ENCODE results near the gene HSD17B7.
"Not testable (repeated sequence)": the region's sequence is repeated elsewhere in the genome, so short reads cannot be mapped to it uniquely, and the experiment has no call there.

DNA sequence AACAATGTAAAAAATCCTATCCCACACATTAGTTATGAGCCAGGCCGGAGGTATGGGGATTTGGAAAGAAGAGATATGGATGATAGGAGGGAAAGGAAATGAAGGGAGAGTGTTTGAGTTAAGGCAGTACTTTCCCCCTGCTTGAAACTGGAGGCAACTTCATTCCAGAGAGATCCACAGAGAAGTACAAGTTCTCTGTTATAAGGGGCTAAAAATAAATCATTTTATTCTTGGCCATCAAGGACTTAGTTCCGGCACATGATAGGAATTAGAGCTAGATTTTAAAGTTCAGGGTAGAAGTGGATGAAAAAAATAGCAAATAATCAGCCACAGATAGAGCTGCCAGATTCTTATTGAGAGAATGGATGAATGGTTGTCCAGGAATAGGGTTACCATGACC, 27.6 kb downstream of the HSD17B7 start:
- TF ChIP-seq, protein P1, sequence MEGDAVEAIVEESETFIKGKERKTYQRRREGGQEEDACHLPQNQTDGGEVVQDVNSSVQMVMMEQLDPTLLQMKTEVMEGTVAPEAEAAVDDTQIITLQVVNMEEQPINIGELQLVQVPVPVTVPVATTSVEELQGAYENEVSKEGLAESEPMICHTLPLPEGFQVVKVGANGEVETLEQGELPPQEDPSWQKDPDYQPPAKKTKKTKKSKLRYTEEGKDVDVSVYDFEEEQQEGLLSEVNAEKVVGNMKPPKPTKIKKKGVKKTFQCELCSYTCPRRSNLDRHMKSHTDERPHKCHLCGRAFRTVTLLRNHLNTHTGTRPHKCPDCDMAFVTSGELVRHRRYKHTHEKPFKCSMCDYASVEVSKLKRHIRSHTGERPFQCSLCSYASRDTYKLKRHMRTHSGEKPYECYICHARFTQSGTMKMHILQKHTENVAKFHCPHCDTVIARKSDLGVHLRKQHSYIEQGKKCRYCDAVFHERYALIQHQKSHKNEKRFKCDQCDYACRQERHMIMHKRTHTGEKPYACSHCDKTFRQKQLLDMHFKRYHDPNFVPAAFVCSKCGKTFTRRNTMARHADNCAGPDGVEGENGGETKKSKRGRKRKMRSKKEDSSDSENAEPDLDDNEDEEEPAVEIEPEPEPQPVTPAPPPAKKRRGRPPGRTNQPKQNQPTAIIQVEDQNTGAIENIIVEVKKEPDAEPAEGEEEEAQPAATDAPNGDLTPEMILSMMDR (IDR thresholded peaks at IDR 0.05), result not testable (repeated sequence)
- not testable (repeated sequence) for TF ChIP-seq POLR2AphosphoS5, POLR2A (IDR thresholded peaks at IDR 0.05)
